SU-DHL-6 (cell line): ENCODE measurements around the gene SGCG.

Source experiments
- EZH2phosphoT487 ChIP-seq: fragments of 200-600 bp; sonication (generic), shearing (Covaris generic); conservative IDR thresholded peaks from 2 replicates; pipeline ENCODE4 v1.6.1; 2018; ENCODE audit warnings: mild to moderate bottlenecking, antibody characterized with exemption, low read length, moderate library complexity, mixed read lengths
- TF ChIP-seq, protein P1 (sequence below): fragments of 200-600 bp; sonication (generic); IDR thresholded peaks from one replicate; pipeline ENCODE4 v1.5.1; 2017; ENCODE audit warnings: antibody characterized with exemption, mild to moderate bottlenecking, low read length, moderate library complexity; ENCODE audit not compliant: insufficient read depth, poor library complexity, severe bottlenecking

DNA sequence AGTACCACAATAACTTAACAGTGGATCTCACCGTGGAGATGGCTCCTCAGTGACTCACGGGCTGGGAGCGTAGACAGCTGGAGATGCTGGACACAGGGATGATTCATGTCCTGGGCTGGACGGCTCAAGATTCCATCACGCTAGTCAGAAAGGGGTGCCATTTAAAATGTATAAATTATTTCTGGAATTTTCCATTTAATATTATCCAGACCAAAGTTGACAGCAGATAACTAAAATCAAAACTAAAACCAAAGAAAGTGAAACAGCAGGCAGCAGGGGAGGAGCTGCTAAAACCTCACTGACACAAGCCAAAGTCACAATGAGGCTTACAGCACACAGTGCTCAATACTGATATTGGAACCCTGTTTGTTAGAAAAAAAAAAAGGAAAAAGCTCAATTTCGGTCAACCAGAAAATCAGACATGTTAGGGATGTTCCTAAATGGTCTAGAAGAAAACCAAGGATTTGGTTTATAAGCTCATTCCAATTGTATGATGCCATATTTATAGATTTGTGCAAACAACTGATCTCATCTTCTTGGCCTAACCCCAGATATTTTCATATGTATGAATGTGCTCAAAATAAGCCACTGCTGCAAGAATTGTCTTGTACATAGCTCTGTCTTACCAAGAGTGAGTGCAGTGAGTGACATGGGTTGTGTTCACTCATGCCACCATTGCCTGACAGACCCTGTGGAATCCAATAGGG is 140.9 kb downstream of the SGCG start:
- TF ChIP-seq, protein P1, sequence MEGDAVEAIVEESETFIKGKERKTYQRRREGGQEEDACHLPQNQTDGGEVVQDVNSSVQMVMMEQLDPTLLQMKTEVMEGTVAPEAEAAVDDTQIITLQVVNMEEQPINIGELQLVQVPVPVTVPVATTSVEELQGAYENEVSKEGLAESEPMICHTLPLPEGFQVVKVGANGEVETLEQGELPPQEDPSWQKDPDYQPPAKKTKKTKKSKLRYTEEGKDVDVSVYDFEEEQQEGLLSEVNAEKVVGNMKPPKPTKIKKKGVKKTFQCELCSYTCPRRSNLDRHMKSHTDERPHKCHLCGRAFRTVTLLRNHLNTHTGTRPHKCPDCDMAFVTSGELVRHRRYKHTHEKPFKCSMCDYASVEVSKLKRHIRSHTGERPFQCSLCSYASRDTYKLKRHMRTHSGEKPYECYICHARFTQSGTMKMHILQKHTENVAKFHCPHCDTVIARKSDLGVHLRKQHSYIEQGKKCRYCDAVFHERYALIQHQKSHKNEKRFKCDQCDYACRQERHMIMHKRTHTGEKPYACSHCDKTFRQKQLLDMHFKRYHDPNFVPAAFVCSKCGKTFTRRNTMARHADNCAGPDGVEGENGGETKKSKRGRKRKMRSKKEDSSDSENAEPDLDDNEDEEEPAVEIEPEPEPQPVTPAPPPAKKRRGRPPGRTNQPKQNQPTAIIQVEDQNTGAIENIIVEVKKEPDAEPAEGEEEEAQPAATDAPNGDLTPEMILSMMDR, result no peak
- no peak for TF ChIP-seq EZH2phosphoT487
